B cell (primary cell): ENCODE results near the gene CAPN10. TPM values are rescaled to one million over a fixed set of nuclear protein-coding genes. Genes with fewer than 3 reads are reported as not detected.

Experiments
- ATAC-seq: fragments of 200-7000 bp; cut with Tn5 transposase; one replicate; pipeline ENCODE4 v1.10.0; 2021; ENCODE audit warnings: low read depth, mild to moderate bottlenecking, moderate number of reproducible peaks, moderate library complexity
- CTCF ChIA-PET: fragments of 350-600 bp; sonication (Branson Sonifier 250); formaldehyde crosslinking; loops from one replicate; lab custom pipeline; 2021; ENCODE audit warnings: antibody characterized with exemption, inconsistent platforms; lab: Charles Lee
- POLR2A ChIA-PET: fragments of 350-600 bp; sonication (Branson Sonifier 250); formaldehyde crosslinking; loops from one replicate; lab custom pipeline; 2021; ENCODE audit warnings: antibody characterized with exemption; lab: Charles Lee
- DNase-seq: peaks from one replicate; pipeline ENCODE4 v3.0.0; 2013
- H2AFZ ChIP-seq: 2 replicates; pipeline ENCODE4 v1.6.1; 2012; ENCODE audit warnings: mild to moderate bottlenecking, low read depth, low read length; ENCODE audit not compliant: insufficient read depth, poor library complexity, severe bottlenecking
- H3K27ac ChIP-seq, 2 donors: 1 replicate in 1 of 2; 2 replicates in 1 of 2; pipeline ENCODE4 v1.5.1; 2012 to 2013; ENCODE audit warnings: low read length in 2 of 2, mild to moderate bottlenecking in 2 of 2, moderate library complexity in 1 of 2
- H3K27me3 ChIP-seq, 4 experiments: fragments of 200-600 bp in 1 of 4; sonication (generic) in 1 of 4; replicated peaks in 1 of 4; 1 replicate in 2 of 4; 2 replicates in 2 of 4; pipeline versions ENCODE4 v1.6.1 to v1.7.0; 2013 to 2016; ENCODE audit warnings: low read length in 3 of 4, mild to moderate bottlenecking in 2 of 4, mixed read lengths in 1 of 4, moderate library complexity in 1 of 4; ENCODE audit not compliant: insufficient read depth in 4 of 4, control insufficient read depth in 3 of 4; ENCODE audit errors: control extremely low read depth in 1 of 4
- H3K36me3 ChIP-seq, 2 experiments: replicated peaks in 1 of 2; 1 replicate in 1 of 2; 2 replicates in 1 of 2; pipeline versions ENCODE4 v1.6.1 to v1.7.1; 2013; ENCODE audit warnings: low read length in 1 of 2; ENCODE audit not compliant: insufficient read depth in 2 of 2, control insufficient read depth in 1 of 2; ENCODE audit errors: control extremely low read depth in 1 of 2, extremely low read depth in 1 of 2
- H3K4me1 ChIP-seq, 2 donors: fragments of 200-600 bp in 1 of 2; sonication (generic) in 1 of 2; 1 replicate in 1 of 2; 2 replicates in 1 of 2; pipeline versions ENCODE4 v1.5.1 to v1.6.1; 2013 to 2017; ENCODE audit warnings: low read length in 2 of 2; ENCODE audit not compliant: control insufficient read depth in 2 of 2, insufficient read depth in 2 of 2
- H3K4me2 ChIP-seq: replicated peaks from 2 replicates; pipeline ENCODE3; 2012; ENCODE audit warnings: mild to moderate bottlenecking, low read depth, low read length; ENCODE audit not compliant: poor library complexity, severe bottlenecking
- H3K4me3 ChIP-seq, 5 experiments: fragments of 200-600 bp in 1 of 5; sonication (generic) in 1 of 5; 1 replicate in 3 of 5; 2 replicates in 2 of 5; pipeline versions ENCODE4 v1.5.1 to v1.7.0; 2011 to 2016; ENCODE audit warnings: low read length in 4 of 5, mild to moderate bottlenecking in 4 of 5, low read depth in 2 of 5, control low read depth in 1 of 5, moderate library complexity in 1 of 5; ENCODE audit not compliant: insufficient read depth in 1 of 5; ENCODE audit errors: control extremely low read depth in 1 of 5, extremely low read depth in 1 of 5
- H3K79me2 ChIP-seq: fragments of 200-600 bp; sonication (generic); one replicate; pipeline ENCODE4 v1.6.0; 2016; ENCODE audit warnings: low read length; ENCODE audit not compliant: control insufficient read depth, insufficient read depth
- H3K9ac ChIP-seq: fragments of 200-600 bp; sonication (generic); 2 replicates; pipeline ENCODE4 v1.6.1; 2017; ENCODE audit warnings: mild to moderate bottlenecking, low read length, moderate library complexity
- H3K9me3 ChIP-seq, 3 donors: one replicate each; pipeline versions ENCODE4 v1.6.1 to v1.7.1; 2013; ENCODE audit warnings: low read length in 2 of 3; ENCODE audit not compliant: control insufficient read depth in 2 of 3, insufficient read depth in 1 of 3; ENCODE audit errors: control extremely low read depth in 1 of 3
- H4K20me1 ChIP-seq: 2 replicates; pipeline ENCODE4 v1.6.0; 2012; ENCODE audit warnings: mild to moderate bottlenecking, low read length; ENCODE audit not compliant: insufficient read depth, control insufficient read depth, poor library complexity, severe bottlenecking
- H3K27ac Mint-ChIP-seq: one replicate; pipeline ENCODE4 v1.8.0; 2021; ENCODE audit warnings: mixed read lengths
- H3K27me3 Mint-ChIP-seq: one replicate; pipeline ENCODE4 v1.8.0; 2021; ENCODE audit warnings: mixed read lengths
- H3K4me1 Mint-ChIP-seq: one replicate; pipeline ENCODE4 v1.8.0; 2021; ENCODE audit warnings: mixed read lengths
- H3K4me3 Mint-ChIP-seq: one replicate; pipeline ENCODE4 v1.8.0; 2021; ENCODE audit warnings: mixed read lengths
- H3K9me3 Mint-ChIP-seq: one replicate; pipeline ENCODE4 v1.8.0; 2022; ENCODE audit warnings: mixed read lengths; ENCODE audit not compliant: insufficient read depth
- EZH2 ChIP-seq: IDR thresholded peaks from 2 replicates; pipeline ENCODE4 v1.6.1; 2012; ENCODE audit warnings: borderline replicate concordance, low read depth, mild to moderate bottlenecking, moderate library complexity, low read length; ENCODE audit not compliant: insufficient read depth, poor library complexity, severe bottlenecking
- WGBS: methylation state at CpG from one replicate; pipeline ENCODE4 v1.1.5; 2013; ENCODE audit warnings: missing lambda C conversion rate; ENCODE audit not compliant: insufficient coverage; 5-methylcytosine and 5-hydroxymethylcytosine counted together
- intact Hi-C: fragments of 100-400 bp; cut with micrococcal nuclease; formaldehyde crosslinking; loops from one replicate; pipeline ENCODE4 v1.10.0; 2022
- polyA plus RNA-seq: library from polyadenylated mRNA; depleted of rRNA; stranded (reverse); fragments of >200 nt; gene quantifications from 2 replicates; pipeline ENCODE4 v1.2.3, GENCODE V29; 2012
- total RNA-seq, 2 donors: library from RNA; stranded (reverse); fragments of 120-200 nt in 1 of 2; gene quantifications; 1 replicate in 1 of 2; 2 replicates in 1 of 2; pipeline versions ENCODE4 v1.2.3 to v1.2.4, GENCODE V29; 2013 to 2022
- TF ChIP-seq, protein P1 (sequence below): fragments of 200-600 bp; IDR thresholded peaks from one replicate; pipeline ENCODE4 v1.8.0; 2022; ENCODE audit warnings: antibody characterized with exemption, mild to moderate bottlenecking

The CAPN10 gene
- total and polyA plus RNA-seq, 2 donors (not counting 1 experiment from before 2014, with no cell fraction given) = 73.4 to 92.1 TPM

- CTCF ChIA-PET = no interaction called here
- 96% methylated on average over 12 of the region's 17 CpGs for WGBS
These were observed 31.6 kb upstream of the CAPN10 start for GRCh38 chr2:240554767-240555493.

More at GRCh38 chr2:240554767-240555493, 31.6 kb upstream of the CAPN10 start:
- H3K9me3 Mint-ChIP-seq = peaks cover 3% of the 10 kb centered on the region
- Histone ChIP-seq H3K4me1 (peaks cover 39 to 43% of the 10 kb centered on the region in 2 donors), H3K36me3 (peaks cover 1 to 26% of the 10 kb centered on the region in 2 experiments), H3K27ac (no peak overlapping the region), H3K4me2 (no peak overlapping the region), H3K79me2 (peaks cover 71% of the 10 kb centered on the region), H2AFZ (no peak overlapping the region), H3K9ac (no peak overlapping the region), H3K27me3 (no peaks in the 10 kb centered on the region), H3K4me3 (no peak overlapping the region), H4K20me1 (peaks cover 71% of the 10 kb centered on the region), H3K9me3 (peaks cover 0 to 4% (median 0%) of the 10 kb centered on the region in 3 donors)
- H3K27ac Mint-ChIP-seq = no peak overlapping the region
- H3K27me3 Mint-ChIP-seq = no peaks in the 10 kb centered on the region
- TF ChIP-seq EZH2 = no peak
- TF ChIP-seq, protein P1, sequence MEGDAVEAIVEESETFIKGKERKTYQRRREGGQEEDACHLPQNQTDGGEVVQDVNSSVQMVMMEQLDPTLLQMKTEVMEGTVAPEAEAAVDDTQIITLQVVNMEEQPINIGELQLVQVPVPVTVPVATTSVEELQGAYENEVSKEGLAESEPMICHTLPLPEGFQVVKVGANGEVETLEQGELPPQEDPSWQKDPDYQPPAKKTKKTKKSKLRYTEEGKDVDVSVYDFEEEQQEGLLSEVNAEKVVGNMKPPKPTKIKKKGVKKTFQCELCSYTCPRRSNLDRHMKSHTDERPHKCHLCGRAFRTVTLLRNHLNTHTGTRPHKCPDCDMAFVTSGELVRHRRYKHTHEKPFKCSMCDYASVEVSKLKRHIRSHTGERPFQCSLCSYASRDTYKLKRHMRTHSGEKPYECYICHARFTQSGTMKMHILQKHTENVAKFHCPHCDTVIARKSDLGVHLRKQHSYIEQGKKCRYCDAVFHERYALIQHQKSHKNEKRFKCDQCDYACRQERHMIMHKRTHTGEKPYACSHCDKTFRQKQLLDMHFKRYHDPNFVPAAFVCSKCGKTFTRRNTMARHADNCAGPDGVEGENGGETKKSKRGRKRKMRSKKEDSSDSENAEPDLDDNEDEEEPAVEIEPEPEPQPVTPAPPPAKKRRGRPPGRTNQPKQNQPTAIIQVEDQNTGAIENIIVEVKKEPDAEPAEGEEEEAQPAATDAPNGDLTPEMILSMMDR = no peak
- intact Hi-C loops = no loop called here
- DNase-seq = no peak
- peaks cover 46% of the 10 kb centered on the region for H3K4me1 Mint-ChIP-seq
- no peak overlapping the region for H3K4me3 Mint-ChIP-seq
- POLR2A ChIA-PET = no interaction called here
- no peak for ATAC-seq
